Stimulated activated CD8-positive, alpha-beta memory T cell treated with anti-CD3 and anti-CD28 coated beads, Interleukin-2, amount 100 ng/mL, for 1 hour (primary cell): Measurements from ENCODE around the gene TMEM143.
"Not testable (repeated sequence)": the region's sequence is repeated elsewhere in the genome, so short reads cannot be mapped to it uniquely, and the experiment has no call there.

Experiments used
- DNase-seq, 2 donors: peaks; one replicate each; pipeline ENCODE4 v3.0.0-alpha.2; 2020; ENCODE audit warnings: low read depth in 2 of 2

Gene TMEM143

DNA sequence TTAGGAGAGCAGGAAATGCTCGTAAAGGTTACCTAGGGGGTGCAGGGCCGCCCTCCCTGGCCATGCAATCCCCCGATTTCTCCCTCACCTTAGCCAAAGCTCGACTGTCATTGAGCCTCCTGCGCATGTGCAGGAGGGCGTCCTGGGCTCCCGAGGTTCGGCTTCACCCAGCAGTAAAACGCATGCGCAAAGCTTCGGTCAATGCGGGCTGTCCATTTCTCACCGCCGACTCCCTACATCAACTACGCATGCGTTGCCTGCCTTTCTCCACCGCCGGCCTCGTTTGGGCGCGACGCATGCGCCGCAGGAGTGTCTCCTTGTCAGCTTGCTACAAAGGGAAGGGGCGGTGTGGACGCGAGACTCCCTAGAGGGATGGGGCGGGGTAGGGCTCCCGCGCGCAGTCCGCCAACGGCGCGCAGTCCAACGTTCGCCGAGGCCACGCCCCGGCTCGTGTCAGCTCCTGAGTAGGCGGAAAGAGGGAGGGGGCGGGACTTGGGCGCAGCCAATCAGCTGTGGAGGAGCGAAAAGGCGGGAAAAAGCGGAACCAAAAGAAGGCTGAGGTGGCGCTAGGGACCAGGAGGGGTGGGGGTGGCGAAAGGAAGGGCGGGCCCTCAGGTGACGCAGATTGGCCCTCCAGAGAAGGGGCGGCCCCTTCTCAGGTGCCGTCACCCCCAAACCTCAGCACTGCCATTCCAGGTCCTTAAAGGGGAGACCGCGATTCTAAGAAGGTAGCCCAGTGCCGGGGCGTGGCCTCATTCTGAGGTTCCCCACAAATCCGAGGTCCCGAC lies at the start of gene TMEM143, which contains the start of gene SYNGR4:
Gene TMEM143, minus strand, starts transcription at position 131 of the 788 bp plus-strand sequence. Its CDS starts 20 bp downstream, at position 111.
Gene SYNGR4, plus strand, starts transcription at position 558 of the 788 bp plus-strand sequence. CDS start 1,476 bp downstream, outside the sequence.
- peak; percentile 93 to 96 for DNase-seq

DNA sequence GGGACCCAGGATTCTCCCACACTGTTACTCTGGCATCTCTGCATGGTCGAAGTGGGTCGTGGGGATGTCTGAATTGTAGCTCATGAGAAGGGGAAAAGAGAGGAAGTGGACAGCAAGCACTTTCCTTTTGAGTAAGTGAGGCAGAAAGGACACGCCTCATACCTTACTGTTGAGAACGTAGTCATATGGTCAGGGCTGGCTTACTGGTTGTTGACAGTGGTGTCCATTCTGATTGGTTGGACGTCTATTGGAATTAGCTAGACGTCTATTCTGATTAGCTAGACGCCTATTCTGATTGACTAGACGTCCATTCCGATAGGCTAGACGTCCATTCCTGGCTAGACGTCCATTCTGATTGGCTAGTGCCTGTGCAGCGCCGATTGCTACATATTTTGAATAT lies 42.1 kb upstream of the TMEM143 start:
- DNase-seq: no peak

DNA sequence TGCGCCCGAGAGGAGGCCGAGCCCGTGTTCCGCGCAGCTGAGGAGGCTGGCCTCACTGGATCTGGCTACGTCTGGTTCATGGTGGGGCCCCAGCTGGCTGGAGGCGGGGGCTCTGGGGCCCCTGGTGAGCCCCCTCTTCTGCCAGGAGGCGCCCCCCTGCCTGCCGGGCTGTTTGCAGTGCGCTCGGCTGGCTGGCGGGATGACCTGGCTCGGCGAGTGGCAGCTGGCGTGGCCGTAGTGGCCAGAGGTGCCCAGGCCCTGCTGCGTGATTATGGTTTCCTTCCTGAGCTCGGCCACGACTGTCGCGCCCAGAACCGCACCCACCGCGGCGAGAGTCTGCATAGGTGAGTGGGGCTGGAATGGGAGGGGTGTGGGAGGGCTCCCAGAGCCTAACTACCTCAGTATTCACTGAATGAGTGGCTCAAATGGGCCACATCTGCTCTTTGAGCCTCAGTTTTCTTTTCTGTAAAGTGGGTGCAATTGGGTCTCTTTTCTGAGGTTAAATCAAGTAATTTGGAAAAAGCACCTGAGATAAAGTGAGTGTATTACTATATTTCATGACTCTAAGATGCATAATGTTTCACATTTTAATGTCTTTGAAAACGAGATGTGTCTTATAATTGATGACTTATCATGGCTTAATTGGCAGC lies 41.4 kb upstream of the TMEM143 start:
- DNase-seq: no peak

DNA sequence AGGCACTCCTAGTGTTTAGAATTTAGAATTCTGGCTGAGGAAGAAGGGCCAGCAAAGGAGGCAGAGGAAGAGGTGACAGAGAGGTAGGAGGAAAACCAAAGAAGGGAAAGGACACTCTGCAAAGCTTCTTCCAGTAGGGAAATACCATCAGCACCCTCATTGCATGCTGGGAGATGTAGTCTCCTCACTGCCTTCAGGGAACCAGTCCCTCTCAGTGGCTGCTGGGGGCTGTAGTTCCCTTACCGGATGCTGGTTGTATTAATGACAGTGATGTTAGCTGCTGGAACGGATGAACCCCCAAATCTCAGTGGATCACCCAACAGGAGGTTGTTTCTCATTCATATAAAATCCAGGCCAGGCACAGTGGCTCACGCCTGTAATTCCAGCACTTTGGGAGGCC lies 39.9 kb upstream of the TMEM143 start:
- no peak for DNase-seq

DNA sequence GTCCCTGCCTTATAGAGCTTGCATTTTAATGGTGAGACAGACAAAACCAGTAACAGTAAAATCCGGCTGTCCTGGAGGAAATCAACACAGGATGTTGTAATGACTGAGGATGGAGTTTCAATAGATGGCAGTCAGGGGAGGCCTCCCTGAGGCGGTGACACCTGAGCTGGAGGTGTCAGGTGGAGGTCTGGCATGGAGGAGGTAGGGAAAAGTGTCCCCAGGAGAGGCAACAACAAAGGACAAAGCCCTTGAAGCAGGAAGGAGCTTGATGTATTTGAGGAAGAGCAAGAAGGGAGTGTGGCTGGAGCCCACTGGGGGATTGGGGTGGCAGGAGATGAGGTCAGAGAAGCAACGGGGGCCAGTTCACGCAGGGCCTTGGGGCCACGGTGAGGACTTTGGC lies 37.5 kb upstream of the TMEM143 start:
- no peak for DNase-seq

DNA sequence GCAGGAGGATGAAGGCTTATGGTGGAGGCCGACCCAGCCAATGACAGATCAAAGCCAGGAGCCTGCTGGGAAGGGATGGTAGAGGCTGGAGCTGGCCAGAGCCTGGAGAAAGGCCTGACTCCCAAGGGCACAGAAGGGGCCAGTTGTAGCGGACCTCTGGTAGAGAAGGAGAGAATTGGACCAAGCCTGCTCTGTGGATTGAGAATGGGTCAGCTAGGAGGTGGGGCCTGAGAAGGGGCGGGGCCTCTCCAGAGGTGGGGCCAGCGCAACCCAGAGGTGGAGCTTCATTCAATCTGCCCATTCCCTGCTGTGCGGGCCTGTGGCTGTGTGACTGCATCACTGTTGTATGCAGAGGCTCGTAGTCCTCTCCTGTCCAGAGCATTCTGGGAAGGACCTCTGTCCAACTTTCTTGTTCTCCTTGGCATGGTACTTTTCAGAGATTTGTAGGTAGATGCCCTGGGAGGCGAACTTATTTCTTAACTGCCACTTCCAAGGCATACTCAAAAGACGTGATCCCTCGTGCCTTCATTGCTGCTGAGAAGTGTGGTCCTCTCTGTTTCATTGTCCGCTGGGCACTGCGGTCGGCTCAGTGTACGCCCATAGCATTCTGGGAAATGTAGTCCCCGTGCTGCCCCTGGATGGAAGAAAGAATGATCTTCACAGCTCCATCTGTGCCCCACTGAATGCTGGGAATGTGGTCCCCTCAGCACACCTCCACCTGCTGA lies 36.4 kb upstream of the TMEM143 start:
- DNase-seq: no peak

DNA sequence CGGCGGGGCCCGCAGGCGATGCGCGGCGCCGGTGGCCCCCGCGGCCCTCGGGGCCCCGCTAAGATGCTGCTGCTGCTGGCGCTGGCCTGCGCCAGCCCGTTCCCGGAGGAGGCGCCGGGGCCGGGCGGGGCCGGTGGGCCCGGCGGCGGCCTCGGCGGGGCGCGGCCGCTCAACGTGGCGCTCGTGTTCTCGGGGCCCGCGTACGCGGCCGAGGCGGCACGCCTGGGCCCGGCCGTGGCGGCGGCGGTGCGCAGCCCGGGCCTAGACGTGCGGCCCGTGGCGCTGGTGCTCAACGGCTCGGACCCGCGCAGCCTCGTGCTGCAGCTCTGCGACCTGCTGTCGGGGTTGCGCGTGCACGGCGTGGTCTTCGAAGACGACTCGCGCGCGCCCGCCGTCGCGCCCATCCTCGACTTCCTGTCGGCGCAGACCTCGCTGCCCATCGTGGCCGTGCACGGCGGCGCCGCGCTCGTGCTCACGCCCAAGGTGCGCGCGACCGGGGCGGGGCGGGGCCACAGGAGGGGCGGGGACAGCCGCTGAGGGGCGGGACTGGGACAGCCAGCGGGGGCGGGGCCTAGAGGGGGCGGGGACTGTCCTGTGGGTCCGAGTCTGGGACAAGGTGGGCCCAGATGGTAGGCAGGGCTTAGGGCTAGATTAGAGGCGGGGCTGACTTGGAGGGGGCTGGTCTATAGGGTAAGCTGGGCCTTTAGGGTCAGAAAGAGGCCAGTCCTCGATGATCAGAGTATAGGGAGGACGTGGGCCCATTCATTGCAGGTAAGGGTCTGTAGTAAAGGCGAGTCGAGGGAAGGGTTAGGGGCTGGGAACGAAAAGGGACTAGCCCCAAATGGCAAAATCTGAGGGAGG lies 34.9 kb upstream of the TMEM143 start:
- peak; percentile 62 to 75 for DNase-seq

DNA sequence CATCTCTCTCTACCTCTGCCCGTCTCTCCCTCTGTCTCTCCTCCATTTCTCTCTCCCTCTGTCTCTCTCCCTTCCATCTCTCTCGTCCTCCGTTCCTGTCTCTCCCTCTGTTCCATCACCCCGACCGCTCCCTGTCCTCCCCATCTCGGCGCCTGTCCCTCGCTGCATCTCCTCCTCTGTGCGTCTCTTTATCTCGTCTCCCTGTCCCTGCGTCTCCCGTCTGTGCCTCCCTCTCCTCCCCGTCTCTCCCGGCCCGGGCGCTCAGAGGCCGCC lies 34.3 kb upstream of the TMEM143 start:
- DNase-seq: no peak

DNA sequence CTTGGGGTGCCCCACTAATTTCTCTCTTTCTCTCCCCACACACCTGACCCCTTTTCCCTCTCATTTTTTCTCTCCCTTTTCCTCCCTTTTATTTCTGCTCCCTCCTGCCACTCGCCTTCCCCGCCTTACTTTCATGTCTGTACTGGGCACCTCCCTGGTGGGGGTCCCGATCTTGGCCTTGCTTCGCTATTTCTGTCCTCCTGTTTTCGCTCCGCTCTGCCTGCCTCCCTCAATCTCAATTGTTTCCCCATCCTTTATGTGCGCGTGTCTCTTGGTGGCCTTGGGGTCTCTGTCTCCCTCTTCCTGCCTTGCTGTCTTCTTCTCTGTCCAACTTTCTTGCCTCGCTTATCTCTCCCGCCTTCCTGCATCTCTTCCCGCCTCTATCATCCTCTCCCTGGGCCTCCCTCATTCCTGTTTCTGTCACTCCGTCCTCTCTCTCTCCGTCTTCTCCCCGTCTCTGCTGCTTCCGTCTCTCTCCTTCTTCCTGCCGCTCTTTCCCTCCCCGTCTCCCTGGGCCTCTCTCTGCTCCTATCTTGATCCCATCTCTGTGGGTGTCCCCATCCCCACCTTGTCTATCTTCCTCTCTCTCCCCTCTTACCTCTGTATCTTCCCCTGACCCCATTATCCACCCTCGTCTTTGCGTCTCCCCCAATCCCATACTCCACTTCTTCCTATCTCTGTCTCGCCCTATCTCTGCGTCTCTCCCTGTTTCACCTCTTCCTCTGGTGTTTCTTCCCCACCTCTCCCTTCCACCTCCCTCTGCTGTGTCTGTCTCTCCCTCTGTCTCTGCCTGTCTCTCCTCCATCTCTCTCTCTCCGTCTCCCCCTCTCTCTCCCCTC lies 33.7 kb upstream of the TMEM143 start:
- DNase-seq: no peak

DNA sequence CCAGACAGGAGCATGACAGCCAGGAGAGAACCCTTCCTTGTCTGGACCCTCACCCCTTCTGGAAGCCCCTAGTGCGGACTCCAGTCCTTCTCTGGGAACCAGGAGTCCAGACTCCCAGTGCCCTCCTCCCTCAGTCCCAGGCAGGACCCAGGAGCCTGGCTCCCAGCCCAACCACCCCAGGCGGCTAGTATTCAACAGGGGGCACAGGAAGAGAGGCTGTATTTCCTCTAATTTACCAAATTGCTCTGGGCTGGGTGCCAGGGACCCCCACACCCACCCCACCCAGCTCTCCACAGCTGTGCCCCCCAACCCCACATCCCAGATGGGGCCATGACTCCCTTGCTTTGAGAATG lies 33.1 kb upstream of the TMEM143 start:
- no peak for DNase-seq

DNA sequence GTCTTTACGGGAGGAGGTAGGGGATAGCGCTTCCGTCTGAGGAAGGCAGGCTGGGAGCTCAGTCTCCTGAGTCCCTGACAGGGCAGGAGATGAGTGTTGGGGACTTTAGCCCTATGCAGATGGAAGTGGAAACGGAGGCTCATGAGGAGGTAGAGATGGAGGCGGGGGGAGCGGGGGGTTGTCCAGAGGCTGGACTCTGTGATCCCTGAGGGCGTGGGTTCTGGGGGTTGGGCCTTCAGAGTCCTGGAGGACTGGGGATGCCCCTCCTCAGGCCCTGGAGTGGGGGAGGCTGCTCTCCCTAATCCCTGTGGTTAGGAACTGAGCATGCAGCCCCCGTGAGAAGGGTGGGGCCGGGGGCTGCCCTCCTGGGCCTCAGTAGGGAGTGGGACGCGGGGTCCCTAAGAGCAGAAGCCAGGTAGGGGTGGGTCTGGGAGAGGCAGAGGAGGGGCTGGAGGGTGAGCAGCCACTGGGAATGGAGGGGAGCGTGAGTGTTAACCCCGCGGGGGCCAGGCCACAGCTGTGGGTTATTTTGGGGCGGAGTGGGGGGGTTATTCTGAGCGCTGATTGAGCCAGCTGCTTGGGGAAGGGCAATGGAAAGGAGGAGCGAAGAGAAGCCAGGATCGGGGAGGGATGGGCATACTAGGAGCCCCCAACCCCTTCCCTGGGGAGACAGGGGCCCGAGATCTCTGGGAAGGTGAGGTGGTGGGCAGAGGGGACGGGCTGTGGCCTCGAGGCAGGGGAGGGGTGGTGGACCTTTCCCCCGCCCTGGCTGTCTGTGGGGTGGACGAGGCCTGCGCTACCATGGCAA lies 32.5 kb upstream of the TMEM143 start:
- DNase-seq: no peak

DNA sequence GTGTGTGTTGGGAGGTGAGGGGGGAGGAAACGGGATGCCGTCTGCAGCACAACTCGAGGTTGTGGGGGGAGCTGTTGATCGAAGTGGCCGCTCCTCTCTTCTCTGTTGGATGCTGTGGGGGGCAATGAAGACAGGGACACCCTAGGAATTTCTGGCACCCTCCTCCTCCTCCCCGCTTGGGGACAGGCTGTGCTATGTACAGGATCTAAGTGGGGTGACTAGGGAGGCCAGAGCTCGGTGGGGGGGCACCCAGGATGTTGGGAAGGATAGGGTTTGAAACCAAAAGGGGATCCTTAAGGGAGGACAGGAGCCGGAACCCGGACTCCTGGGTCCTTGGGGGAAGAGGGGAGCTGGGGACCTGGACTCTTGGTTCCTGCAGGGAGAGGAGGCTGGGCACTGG lies 31.8 kb upstream of the TMEM143 start:
- no peak for DNase-seq

DNA sequence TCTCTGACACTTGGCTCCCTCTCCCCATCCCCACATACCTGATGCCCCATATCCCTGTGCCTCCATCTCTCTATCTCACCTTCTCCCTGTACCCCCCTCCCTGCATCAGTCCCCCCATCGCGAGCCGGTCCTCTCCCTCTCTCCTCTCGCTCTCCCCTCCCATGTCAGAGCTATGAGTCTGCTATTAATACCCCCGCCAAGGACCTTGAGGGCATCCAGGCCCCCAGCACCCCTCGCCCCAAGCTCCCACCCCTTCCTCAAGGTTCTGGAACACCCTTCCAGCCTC lies 31.4 kb upstream of the TMEM143 start:
- DNase-seq: no peak

DNA sequence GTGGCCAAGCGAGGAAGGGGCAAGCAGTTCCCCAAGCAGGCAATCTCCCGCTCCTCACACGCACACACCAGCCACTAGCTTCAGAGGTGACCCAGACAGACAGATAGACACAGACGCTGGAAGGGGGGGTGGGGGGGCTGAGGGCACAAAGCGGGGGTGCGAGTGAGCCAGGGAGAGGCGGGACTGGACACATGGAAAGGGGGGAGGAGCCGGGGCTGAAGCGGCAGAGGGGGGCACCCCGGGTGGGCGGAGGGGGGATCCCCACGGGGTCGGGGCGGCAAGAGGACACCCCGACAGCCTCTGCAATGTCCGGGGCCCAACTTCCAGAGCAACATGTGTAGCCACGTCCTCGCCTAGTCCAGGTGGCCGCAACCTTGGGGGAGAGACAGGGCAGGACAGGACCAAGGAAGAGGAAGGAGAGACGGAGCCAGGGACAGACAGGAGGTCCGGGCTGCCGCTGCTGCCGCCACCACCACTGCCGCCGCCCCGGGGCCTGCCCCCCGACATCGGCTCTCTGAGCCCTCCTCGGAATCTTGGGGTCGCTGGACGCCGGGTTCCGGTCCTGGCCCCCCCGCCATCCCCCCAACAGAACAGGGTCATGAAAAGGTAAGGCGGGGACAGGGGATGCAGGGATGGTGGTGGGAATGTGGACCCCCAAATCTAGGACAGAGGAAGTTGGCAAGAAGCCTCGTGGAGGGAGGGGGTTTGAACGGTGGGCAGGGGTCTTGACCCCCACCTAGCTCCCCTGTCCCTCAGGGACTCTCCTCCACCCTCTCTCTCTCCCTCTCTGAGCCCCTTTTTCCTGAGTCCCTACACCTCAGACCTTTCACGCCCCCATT lies 30.8 kb upstream of the TMEM143 start:
- no peak for DNase-seq

DNA sequence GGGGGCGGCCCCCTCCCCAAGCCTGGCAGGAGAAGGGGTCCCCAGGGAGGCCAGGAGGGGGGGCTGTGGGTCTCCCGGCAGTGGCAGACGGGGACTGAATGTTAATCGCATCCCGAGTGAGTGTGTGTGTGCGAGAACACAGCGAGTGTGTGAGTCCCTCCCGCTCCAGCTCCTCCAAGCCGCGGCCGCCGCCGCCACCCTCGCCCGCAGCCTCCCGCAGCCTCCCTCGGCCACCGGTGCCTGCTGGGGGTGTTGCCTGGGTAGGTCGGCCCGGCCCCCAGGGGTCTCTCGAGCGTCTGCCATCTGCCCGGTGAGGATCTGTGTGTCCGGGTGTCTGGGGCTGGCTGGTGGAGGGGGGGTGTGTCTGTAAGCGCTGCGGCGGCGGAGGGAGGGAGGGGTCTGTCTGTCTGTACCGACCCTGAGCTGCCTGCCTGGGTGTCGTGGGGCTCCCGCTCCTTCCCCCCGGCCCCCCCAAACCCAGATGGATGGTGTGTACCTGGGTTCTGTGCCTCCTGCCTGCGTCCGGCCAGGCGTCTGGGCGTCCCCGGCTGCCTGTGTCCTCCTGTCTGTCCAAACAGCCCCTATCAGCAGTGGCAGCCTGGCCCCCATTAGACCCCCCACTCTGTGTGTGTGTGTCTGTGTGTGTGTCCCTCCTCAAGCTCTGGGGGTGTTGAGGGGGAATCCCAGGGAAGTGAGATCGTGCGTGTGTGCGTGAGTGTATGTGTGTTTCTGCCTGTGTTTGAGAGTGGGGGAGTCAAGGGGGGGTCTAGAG lies 30.0 kb upstream of the TMEM143 start, which contains the start of gene GRIN2D:
Gene GRIN2D, plus strand, starts transcription at position 110 of the 772 bp plus-strand sequence. CDS start 4,725 bp downstream, outside the sequence.
- DNase-seq: no peak

DNA sequence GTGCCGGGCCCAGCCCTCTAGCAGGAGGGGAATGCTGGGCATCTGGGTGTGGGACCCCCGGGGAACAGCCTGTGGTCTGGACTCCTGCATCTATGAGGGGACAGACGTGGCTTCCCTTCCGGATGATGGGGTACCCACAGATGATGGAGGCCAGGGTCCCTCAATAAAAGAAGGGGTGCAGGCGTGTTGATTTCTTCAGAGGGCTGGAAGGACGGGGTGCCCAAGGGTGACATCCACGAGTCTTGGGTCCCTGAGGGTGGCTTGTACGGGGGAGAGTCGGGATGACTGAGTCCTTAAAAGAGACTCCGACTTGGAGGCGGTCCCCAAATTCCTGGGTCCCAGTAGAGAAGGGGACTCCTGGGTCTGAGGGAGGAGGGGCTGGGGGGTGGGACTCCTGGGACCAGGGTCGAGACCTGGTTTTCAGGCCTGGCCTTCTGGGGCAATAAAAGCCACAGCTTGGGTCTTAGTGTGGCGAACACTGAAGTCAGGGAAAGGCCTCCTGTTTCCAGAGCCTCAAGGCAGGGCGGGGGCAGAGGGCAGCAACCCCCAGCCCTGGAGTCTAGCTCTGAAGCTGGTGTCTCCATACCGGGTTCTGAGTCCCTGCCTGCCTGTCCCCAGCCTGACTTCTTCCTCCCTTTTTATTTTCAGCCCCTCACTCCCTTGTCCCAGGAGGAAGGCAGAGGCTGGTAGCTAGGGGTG lies 29.3 kb upstream of the TMEM143 start:
- no peak for DNase-seq

DNA sequence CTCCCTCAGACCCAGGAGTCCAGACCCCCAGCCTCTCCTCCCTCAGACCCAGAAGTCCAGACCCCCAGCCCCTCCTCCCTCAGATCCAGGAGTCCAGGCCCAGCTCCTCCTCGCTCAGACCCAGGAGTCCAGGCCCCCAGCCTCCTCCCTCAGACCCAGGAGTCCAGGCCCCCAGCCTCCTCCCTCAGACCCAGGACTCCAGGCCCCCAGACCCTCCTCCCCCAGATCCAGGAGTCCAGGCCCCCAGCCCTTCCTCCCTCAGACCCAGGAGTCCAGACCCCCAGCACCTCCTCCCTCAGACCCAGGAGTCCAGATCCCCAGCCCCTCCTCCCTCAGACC lies 28.2 kb upstream of the TMEM143 start:
- DNase-seq: not testable (repeated sequence)
